HL-60/S4 treated with retinoic acid at 250 ng/mL for 4 days and 3 days (cell line): ENCODE measurements around the gene ZNF273.

Experiments used
- in situ Hi-C: fragments of 300-500 bp; cut with MboI; formaldehyde crosslinking; loops from 2 replicates; pipeline ENCODE4 v1.7.0; 2022; ENCODE audit warnings: low sequenced_read_pairs

The ZNF273 gene

DNA sequence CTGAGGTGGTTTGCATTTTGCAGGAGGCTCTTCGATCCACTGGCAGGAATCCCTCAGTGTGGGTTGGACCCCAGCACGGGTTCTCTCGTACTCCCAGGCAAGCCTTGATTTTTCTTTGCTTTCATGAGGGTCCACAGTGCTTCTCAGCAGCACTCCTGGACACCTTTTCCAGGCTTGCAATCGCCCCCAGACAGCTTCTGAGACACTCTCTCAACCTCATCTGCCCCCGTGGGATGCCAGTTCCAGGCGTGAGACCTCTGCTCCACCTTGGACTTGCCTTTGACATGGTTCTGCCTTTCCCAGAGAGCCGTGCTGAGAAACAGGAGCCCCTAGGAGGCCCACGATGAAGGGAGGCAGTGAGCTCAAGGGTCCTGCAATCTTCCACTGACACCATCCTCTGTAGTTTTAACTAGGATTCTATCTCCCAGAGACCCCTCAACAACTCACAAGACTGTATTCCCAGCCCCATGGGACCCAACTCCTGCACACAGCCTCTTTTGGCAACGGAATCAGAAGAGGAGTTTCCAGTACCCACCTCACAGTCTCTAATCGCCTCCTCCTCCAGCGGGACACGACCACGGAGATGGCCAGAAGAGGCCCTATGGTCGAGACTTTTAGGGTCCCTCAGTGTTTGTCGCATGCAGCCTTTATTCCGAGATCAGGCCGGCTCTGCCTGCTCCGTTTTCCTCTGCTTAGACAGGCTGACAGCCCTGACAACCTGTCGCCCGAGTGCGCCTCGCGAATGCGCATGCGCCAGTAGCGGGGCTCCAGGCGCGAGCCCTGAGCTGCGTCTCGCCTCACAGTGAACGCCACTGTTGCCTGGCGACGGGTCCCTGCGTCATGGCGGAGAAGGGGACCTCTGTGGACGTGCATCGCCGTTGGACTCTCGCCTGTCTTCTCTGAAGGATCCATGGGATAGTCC lies 26.0 kb upstream of the ZNF273 start:
- in situ Hi-C loops = no loop called here

DNA sequence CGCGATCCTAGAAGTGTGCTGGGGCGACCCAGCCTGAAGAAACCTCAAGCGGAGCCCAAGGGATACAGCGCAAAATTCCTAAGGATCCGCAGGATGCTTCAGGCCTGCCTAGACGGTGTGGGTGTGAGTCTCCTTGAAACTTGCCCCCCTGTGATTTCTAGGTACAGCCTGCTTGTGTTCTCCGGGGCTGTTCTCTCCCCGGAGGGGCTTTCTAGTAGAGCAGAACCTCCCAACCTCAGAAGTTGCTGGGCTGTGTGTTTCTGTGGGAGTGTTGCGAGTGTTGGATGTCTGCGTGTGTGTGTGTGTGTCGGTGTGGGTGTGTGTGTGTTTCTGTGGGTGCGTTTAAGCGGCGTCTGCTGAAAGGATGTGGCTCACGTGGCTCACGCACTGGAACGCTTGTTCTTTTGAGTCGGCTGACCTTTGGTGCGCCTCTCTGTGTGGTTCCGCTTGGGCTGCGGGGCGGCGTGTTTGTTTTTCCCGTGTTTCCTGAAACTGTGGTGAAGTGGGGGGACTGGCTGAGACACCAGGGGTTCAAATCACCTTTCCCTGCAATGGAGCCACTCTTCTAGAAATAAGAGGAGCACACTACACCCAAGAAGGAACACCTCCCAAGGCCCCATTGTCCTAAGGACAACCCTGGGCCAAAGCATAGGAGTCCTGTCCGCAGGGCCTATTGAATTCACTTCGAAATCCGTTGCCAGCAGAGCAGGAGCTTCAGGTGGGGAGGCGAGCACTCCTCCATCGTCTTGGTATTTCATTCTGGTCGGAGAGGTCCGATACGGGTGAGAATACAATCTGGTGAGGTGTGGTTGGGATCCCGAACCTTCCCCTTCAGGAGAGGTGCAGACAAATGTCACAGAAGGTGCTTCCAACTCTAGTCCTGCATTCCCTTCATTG lies 25.1 kb upstream of the ZNF273 start:
- in situ Hi-C loops = no loop called here

DNA sequence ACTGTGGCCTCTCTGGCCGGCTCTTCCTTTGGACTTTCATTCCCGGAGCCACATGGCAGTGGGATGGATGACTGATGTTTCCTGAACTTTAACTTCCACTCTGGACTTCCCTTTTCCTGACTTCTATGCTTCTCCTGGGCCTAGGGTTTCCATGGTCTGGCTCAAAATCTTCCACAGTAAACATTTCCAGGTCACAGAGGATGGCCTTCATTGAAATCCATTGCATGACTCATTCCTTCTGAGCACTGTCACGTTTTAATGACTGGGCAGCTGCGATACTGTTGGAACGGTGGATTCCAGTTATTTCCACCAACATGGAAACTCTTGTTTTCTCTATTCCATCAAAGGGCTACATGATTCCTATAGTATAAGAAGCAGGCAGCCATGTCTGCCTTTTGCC lies 24.4 kb upstream of the ZNF273 start:
- in situ Hi-C loops = no loop called here

DNA sequence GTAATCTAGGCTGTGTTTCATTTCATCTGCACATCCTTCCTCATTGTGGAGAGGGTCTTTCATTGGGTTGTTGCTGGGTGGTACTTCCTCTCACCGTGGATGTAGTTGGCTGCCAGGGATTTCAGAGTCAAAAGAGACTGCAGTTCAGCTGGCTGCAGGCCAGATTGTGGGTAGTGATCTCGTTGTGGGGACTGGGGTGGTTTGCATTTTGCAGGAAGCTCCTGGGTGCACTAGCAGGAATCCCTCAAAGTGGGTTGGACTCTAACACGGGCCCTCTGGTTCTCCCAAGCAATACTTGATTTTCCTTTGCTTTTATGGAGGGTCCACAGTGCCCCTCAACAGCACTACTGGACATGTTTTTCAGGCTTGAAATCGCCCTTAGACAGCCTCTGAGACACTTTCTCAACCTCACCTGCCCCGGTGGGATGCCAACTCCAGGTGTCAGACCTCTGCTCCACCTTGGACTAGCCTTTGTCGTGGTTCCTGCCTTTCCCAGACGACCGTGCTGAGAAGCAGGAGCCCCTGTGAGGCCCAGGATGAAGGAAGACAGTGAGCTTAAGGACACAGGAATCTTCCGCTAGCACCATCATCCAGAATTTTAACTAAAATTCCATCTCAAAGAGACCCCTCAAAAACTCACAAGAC lies 23.9 kb upstream of the ZNF273 start:
- in situ Hi-C loops = no loop called here

DNA sequence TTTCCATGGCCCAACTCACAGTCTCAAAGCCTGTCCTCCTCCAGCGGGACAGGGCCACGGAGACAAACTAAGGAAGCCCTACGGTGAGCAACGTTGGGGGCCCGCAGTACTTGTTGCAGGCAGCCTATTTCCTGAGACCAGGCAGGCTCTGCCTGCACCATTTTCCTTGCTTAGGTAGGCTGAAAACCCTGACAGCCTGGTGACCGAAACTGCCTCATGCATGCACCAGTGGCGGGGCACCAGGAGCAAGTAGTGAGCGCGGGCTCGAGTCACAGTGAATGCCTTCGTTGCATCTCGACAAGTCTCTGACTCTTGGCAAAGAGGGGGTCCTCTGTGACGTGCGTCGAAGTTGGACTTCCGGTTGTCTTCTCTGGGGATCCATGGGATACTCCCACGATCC lies 23.3 kb upstream of the ZNF273 start:
- in situ Hi-C loops = no loop called here

DNA sequence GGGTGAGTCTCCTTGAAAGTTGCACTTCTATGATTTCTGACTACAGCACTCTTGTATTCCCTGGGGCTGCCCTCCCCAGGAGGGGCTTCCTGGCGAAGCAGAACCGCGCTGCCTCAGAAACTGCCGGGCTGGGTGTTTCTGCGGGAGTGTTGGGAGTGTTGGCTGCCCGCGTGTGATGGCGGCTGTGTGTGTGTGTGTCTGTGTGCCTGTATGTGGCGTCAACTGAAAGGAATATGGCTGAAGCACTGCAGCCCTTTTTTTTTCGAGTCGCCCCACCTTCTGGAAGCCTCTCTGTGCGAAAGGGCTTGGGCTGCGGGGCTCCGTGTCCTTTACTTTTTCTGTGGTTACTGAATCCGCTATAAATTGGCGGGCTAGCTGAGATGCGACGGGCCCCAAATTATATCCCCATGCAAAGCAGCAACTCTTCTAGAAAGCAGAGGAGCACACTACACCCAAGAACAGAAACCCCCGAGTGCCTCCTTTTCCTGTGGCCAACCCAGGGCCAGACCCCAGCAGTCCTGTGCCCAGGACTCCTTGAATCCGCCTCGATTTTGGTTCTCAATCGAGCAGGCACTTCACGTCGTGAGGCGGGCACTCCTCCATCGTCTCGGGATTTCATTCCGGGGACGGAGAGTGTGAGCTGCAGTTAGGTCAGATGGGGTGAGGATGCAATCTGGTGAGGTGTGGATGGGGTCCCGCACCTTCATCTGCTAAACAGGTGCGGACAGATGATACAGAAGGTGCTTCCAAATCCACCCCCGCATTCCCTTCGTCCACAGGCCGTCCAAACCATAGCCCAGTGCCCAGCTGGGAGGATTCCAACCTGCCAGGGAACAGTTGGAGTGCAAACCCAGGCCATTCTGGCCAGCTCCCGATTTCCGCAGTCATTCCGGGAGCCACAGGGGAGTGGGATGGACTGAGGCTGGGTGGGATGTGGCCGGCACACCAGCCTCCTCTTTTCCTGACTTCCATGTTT lies 22.5 kb upstream of the ZNF273 start:
- in situ Hi-C loops = no loop called here

DNA sequence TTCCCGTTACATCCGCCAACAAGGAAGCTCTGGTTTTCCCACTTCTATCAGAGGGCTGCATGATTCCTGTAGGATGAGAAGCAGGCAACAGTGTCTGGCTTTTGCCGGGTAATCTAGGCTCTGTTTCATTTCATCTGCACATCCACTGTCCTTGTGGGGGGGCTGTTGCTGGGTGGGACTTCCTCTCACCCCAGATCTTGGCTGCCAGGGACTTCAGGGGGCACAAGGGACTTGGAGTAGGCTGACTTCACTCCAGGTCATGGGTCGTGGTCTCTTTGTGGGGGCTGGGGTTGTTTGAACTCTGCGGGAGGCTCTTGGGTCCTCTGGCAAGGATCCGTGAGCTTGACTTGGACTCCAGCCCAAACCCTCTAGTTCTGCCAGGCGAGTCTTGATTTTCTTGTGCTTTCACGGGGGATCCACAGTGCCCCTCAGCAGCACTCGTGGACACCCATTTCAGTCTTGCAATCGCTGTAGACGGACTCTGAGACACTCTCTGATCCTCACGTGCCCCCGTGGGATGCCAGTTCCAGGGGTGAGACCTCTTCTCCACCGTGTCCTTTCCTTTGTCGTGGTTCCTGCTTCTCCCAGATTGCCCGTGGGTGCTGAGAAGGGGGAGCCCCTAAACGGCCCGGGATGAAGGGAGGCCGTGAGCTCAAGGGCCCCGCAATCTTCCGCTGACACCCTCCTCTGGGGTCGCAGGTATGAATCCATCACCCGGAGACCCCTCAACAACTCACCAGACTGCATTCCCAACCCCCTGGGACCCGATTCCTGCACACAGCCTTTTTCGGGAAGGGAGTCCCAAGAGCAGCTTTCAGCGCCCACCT lies 21.4 kb upstream of the ZNF273 start:
- in situ Hi-C loops = no loop called here

DNA sequence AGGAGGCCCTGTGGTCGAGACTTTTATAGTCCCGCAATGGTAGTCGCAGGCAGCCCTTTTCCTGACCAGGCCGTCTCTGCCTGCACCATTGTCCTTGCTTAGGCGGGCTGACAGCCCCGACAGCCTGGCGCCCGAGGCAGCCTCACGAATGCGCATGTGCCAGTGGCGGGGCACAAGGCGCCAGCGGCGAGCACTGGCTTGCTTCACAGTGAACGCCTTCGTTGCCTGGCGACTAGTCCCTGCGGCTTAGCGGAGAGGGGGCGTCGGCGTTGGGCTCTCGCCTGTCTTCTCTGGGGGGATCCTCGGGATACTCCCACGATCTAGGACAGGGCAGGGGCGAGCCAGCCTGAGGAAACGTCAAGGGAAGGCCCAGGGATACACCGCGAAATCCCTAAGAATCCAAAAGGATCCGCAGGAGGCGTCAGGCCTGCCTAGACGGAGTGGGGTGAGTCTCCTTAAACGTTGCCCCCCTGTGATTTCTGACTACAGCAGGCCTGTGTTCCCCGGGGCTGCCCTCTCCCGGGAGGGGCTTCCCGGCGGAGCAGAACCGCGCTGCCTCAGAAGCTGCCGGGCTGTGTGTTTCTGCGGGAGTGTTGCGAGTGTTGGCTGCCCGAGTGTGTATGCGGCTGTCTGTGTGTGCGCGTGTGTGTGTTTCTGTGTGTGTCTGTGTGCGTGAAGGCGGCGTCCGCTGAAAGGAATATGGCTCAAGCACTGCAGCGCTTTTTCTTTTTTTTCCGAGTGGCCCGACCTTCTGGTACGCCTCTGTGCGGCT lies 20.5 kb upstream of the ZNF273 start:
- in situ Hi-C loops = no loop called here

DNA sequence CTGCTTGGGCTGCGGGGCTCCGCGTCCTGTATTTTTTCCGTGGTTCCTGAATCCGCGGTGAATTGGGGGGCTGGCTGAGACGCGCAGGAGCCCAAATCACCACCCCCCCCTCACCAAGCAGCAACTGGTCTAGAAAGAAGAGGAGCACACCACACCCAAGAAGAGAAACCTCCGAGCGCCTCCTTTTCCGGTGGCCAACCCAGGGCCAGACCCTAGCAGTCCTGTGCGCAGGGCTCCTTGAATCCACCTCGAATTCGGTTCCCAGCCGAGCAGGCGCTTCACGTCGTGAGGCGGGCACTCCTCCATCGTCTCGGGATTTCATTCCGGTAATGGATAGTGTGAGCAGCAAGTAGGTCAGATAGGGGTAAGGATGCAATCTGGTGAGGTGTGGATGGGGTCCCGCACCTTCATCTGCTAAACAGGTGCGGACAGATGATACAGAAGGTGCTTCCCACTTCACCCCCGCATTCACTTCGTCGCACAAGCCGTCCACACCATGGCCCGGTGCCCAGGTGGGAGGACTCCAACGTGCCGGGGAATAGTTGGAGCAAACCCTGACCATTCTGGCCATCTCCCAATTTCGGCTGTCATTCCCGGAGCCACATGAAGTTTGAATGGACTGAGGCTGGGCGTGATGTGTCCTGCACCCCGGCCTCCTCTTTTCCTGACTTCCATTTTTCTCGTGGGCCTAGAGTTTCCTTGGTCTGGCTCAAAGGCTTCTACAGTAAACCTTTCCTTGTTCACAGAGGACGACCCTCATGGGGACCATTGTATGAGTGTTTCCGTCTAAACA lies 19.8 kb upstream of the ZNF273 start:
- in situ Hi-C loops = no loop called here

DNA sequence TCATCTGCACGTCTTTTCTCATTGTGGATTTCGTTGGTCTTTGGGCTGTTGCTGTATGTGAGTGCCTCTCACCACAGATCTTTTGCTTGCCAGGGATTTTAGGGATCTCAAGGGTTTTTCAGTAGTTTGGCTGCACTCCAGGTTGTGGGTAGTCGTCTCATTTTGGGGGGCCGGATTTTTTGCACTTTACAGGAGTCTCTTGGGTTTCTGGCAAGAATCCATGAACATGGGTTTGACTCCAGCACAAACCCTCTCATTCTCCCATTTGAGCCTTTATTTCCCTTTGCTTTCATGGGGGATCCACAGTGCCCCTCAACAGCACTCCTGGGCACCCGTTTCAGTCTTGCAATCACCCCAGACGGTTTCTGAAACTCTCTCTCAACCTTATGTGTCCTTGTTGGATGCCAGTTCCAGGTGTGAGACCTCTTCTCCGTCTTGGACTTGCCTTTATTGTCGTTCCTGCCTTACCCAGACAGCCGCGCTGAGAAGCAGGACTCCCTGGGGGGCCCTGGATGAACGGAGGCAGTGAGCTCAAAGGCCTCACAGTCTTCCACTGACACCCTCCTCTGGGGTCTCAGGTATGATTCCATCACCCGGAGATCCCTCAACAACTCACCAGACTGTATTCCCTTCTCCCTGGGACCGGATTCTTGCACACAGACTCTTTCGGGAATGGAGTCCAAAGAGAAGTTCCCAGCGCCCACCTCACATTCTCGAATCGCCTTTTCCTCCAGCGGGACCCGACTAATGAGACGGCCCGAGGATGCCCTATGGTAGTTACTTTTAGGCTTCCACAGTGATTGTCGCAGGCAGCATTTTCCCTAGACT lies 18.8 kb upstream of the ZNF273 start:
- in situ Hi-C loops = no loop called here

DNA sequence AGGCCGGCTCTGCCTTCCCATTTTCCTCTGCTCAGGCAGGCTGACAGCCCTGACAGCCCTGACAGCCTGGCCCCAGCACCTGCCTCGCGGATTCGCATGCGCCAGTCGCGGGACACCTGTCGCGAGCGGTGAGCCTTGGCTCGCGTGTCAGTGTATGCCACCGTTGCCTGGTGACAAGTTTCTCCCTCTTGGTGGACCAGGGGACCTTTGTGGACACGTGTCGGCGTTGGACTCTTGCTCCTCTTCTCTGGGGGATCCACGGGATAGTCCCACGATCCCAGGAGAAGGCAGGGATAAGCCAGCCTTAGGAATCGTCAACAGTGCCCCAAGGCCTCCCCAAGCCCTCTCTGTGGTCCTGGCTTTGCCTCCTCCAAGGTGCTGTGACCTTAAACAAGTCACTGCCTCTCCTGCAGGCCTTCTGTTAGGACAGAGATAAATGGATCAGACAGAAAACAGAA lies 18.1 kb upstream of the ZNF273 start:
- in situ Hi-C loops = no loop called here

DNA sequence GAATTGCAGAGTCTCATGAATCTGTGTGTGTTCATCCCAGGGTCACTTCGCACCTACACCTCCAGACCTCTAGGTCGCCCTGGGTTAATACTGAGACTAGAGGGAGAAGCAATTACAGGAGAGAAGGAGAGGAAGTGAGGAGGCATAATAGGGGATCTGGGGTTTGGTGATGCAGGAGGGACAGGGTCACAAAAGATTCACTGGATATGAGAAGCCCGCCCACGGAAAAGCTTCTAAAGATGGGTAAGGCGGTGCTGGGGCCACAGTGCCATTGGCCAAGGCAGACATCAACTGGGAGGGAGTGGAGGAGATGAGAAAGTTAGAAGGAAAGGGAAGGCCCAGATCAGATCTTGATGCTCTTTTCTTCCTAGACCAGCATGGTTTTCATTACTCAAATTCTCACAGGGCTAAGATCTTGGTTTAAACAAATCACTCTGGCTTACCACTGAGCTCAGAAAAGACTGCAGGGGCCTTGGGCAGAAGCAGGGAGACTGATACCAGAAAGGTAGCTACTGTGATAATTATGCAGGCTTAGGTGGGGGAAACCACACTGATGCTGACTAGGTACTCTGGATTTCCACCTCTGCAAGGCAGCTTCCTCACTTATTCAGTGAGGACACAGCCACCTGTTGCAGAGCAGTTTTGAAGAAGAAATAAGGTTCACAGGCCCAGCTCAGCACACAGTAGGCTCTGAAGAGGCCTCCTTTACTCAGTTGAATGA lies 17.4 kb upstream of the ZNF273 start:
- in situ Hi-C loops = no loop called here

DNA sequence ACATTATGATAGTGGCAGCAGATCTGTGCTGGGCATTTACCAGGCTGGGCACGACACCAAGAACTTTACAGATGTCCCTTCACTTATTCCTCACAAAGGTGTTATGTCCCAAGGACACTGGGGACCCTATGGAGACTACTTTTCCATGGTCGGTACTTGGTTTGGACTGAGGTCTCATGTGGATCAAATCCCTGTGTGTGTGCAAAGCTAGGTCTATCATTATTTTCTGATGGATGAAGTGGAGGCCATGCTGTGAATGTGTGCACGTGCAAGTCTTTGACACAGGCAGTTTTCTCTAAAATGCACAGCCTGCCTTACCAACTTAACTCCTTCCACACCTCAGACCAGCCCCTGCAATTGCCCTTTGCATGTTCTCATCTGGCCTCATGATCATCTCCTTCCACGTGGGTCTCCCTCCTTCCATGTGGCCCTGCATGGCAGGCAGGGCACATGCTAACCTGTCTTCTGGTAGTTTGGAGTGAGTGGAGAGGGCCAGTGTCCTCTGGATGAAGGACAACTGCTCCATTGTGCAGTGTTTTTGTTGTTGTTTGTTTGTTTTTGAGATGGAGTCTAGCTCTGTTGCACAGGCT lies 16.0 kb upstream of the ZNF273 start:
- in situ Hi-C loops = no loop called here

DNA sequence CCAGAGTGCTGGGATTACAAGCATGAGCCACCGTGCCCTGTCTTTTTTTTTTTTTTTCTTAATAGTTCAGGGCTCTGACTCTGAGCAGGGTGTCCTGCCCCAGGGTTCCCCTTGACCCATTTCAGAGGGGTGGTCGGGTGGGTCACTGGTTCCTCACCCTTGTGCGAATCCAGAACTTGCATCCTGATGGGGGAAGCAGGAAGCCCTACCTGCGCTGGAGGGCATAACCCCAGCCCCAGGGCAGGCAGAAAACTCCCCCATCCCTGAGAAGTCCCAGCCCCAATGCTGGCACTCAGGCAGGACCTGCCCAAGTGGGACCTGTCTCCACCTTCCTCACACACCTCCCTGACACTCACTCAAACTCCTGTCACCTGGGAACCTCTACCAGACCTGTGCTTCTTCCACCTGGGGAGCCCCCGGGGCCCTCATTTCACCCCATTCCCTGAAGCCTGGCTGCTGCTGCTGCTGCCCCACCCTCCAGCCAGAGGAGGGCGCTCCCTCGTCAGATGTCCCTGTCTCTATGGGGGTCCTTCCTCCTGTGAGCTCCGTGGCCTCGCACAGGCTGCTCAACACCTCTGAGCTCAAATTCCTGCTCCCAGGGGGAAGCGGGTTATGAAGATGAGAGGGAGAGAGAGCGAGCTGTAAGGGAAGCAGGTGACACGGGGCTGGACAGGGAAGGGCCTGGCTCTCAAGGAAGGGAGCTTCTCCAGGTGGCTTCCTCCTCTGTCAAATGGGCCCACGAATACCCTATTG lies 15.1 kb upstream of the ZNF273 start:
- in situ Hi-C loops = no loop called here

DNA sequence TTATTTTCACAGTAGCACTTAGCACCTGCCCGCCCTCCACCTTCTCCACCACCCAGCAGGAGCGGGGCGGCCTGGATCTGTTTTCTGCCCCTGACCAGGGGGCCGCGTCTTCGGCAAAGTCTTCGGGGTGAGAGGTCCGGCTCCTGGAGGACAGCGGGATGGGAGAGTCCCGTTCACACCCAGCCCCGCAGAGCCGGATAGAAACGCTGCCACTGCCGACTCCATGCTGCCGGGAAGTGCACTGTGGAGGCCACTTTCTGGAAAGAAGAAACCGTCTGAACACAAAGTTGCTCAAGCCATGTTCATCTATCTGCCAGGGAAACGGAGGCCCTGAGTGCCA lies 14.5 kb upstream of the ZNF273 start:
- in situ Hi-C loops = no loop called here
